ENCODE results near the gene MPRIP.

- TF ChIP-seq CTCF (IDR thresholded peaks at IDR 0.05): no peak
- TF ChIP-seq ZNF317 (CRISPR knock-in tag; IDR thresholded peaks at IDR 0.05; ENCODE audit: borderline replicate concordance, low read depth): no peak
- no peak for TF ChIP-seq ATF2 (CRISPR knock-in tag; IDR thresholded peaks at IDR 0.05; ENCODE audit: borderline replicate concordance, low read depth)
- TF ChIP-seq SMAD4 (CRISPR knock-in tag; IDR thresholded peaks at IDR 0.05): no peak
- no peak for TF ChIP-seq USF2 (CRISPR knock-in tag; IDR thresholded peaks at IDR 0.05)
- no peak for TF ChIP-seq MAX (CRISPR knock-in tag; IDR thresholded peaks at IDR 0.05)
- no peak for TF ChIP-seq ZNF512 (CRISPR knock-in tag; IDR thresholded peaks at IDR 0.05; ENCODE audit: borderline replicate concordance)
- no peak for TF ChIP-seq EMX1 (CRISPR knock-in tag; IDR thresholded peaks at IDR 0.05)
- TF ChIP-seq ZNF232 (CRISPR knock-in tag; IDR thresholded peaks at IDR 0.05): no peak
- TF ChIP-seq HMGXB4 (CRISPR knock-in tag; IDR thresholded peaks at IDR 0.05): no peak
- TF ChIP-seq NFE2L1 (CRISPR knock-in tag; IDR thresholded peaks at IDR 0.05): no peak
- no peak for TF ChIP-seq MLX (CRISPR knock-in tag; IDR thresholded peaks at IDR 0.05)
- TF ChIP-seq CREB1 (CRISPR knock-in tag; IDR thresholded peaks at IDR 0.05): no peak
These were observed 2.3 kb upstream of the MPRIP start for GRCh38 chr17:17039911-17040310.
